AG04449 (cell line): ENCODE data around the gene HOMER3.

Experiments
- CTCF ChIA-PET: fragments of 350-600 bp; formaldehyde crosslinking; extraction: SDS; loops from one replicate; lab custom pipeline; 2021; ENCODE audit warnings: antibody characterized with exemption; lab: Yijun Ruan, JAX
- POLR2A ChIA-PET: fragments of 400-600, 350-600 bp; formaldehyde crosslinking; extraction: SDS; loops from one replicate; lab custom pipeline; 2020; ENCODE audit warnings: antibody characterized with exemption, inconsistent platforms; lab: Yijun Ruan, JAX
- DNase-seq: peaks from one replicate; pipeline ENCODE4 v3.0.0-alpha.2; 2010; ENCODE audit warnings: low read depth, low spot score
- H3K4me3 ChIP-seq: 2 replicates; pipeline ENCODE4 v1.5.1; 2011; ENCODE audit warnings: low read depth, mild to moderate bottlenecking, control low read depth, low read length
- CTCF ChIP-seq: IDR thresholded peaks from one replicate; pipeline ENCODE4 v1.5.1; 2011; ENCODE audit warnings: mild to moderate bottlenecking, moderate library complexity, low read length, control low read depth, inconsistent platforms; ENCODE audit not compliant: insufficient read depth; ENCODE audit errors: missing control alignments

Gene HOMER3

DNA sequence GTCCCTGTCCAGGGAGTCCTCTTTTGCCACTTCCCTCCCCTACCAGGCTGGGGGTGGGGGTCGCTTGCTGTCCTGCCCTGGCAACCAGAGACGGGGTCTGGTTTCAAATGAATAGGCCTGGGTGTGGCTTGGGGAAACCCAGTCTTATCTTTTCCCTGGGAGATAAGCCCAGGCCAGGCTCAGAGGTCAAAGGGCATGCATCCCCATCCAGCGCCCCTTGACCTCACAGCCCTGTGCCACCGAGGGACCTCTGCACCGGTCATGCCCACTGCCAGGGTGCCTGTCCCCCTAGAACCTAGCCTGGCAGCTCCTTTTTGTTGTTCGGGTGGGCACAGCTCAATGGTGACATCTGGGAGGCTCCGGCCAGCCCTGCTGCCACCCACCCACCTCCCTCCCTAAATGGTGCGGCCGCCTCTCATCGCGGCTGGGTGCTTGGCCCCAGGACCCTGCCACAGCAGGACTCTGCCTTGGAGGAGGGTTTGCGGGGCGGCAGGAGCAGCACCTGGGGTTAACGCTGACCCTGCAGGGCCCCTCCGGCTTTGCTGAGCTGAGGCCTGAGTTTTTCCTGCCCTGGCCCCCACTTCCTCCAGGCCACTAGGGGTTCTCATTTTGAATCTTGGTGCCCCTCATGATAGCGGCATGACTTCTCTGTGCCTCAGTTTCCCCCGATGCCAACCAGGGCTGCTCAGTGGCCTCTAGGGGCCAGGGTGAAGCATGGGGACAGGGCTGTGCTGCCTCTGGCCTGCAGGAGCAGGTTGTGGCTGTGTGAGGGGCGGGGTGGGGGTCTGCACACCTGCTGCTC lies 42.2 kb downstream of the HOMER3 start:
- no peak overlapping the region for H3K4me3 ChIP-seq
- TF ChIP-seq CTCF = no peak
- POLR2A ChIA-PET = no interaction called here
- CTCF ChIA-PET = no interaction called here
- no peak for DNase-seq

DNA sequence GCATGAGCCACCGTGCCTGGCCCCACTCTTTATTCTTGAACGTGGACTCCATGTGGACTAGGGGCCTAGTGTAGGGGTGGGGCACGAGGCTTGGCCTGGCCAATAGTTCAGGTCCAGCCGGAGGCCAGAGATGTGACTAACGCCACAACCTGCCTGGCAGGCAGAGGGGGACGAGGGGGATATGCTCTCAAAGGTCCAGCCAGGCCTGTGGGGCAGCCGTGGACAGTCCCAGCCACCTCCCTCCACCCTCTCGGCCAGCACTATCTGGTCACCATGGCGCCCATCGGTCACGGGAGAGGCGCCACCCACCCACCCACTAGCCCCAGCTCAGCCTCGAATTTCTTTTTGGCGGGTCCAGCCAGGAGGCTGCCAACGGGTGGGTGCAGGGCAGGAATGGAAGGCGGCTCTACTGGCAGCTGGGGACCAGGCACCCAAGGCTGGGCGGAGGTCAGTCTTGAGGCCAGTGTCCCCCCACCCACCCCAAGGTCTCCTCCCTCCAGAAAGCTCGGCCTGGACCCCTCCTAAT lies 42.9 kb downstream of the HOMER3 start:
- no peak for DNase-seq
- H3K4me3 ChIP-seq = no peak overlapping the region
- ChIA-PET CTCF (no interaction called here), POLR2A (no interaction called here)
- TF ChIP-seq CTCF = no peak

GRCh38 chr19:18897094-18898029 lies 43.7 kb downstream of the HOMER3 start:
- no peak for DNase-seq
- ChIA-PET CTCF (interaction anchor here (1.5 kb wide), 1 partner anchor 50 kb away, joined by 5 read pairs; no protein-coding TSS in a partner anchor), POLR2A (no interaction called here)
- no peak for TF ChIP-seq CTCF
- H3K4me3 ChIP-seq = no peak overlapping the region

DNA sequence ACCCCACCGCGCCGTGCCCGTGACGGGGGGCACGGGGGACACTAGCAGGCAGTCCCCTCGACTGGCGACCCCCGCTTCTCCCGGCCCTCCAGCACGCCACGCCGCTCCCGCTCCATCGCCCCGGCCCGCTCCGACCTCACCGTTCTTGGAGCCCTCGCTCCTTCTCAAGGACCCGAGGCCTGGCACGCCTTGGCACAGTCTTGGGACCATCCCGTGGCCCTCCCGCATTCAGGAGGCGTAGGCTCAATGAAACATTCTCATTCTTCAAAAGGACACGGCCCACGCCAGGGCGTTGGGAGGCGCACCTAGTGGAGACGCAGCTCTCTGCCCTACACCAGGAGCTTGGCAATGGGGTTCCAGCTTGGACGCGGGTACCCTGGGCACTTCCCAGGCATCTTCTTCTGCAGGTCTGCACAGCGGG lies 44.6 kb downstream of the HOMER3 start:
- peak overlapping the region; percentile 6; the same call in 1 of the 2 replicates for H3K4me3 ChIP-seq
- ChIA-PET CTCF (interaction anchor here (1.3 to 1.5 kb wide), 2 partner anchors 31 to 49 kb away, joined by 5 read pairs; no protein-coding TSS in a partner anchor), POLR2A (no interaction called here)
- no peak for TF ChIP-seq CTCF
- DNase-seq = no peak

DNA sequence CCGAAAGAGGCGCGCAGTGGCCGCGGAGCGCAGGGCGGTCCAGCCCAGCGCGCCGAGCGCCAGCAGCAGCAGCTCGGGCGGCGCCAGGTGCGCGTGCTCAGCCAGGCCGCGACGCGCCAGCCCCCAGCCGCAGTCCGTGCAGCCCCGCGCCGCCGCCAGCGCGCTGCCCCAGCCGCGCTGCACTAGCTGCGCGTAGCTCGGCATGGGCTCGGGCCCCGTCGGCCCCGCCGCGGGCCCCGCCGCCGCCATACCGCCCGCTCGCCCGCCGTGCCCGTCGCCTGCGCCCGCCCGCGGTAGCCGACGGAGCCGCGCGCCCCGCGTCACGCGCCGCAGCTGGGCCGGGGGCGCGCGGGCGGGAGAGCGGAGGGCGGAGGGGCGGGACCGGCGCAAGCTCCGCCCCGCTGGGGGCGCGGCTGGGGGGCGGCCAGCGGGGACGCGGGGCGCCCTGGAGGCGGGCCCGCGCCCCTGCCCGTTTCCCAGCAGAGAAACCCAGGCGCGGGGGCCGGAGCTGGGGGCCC lies 45.1 kb downstream of the HOMER3 start, which contains the start of gene CERS1:
Gene CERS1, minus strand, starts transcription at position 335 of the 518 bp plus-strand sequence. Its CDS starts 86 bp downstream, at position 249.
- peak within 1 kb of the TSS; percentile 49 for H3K4me3 ChIP-seq
- POLR2A ChIA-PET = no interaction called here
- TF ChIP-seq CTCF = no peak
- CTCF ChIA-PET = interaction anchor here (1.3 to 1.5 kb wide), 3 partner anchors 12 to 48 kb away, joined by 4 to 5 read pairs (median 5); no protein-coding TSS in a partner anchor
- DNase-seq = no peak
